ENCODE results near the gene EGFR.

Gene EGFR

GRCh38 chr7:55237156-55237893 is 218.5 kb downstream of the EGFR start:
- in situ Hi-C loops (cut with HindIII; ENCODE audit: low sequenced_read_pairs): no loop called here

GRCh38 chr7:55239406-55239805 is 220.6 kb downstream of the EGFR start:
- in situ Hi-C loops (cut with HindIII; ENCODE audit: low sequenced_read_pairs): no loop called here

GRCh38 chr7:55240418-55241142 is 221.8 kb downstream of the EGFR start:
- in situ Hi-C loops (cut with HindIII; ENCODE audit: low sequenced_read_pairs): no loop called here

GRCh38 chr7:55241958-55242357 is 223.1 kb downstream of the EGFR start:
- in situ Hi-C loops (cut with HindIII; ENCODE audit: low sequenced_read_pairs): no loop called here

GRCh38 chr7:55242613-55243012 is 223.8 kb downstream of the EGFR start:
- in situ Hi-C loops (cut with HindIII; ENCODE audit: low sequenced_read_pairs): no loop called here

- in situ Hi-C loops (cut with HindIII; ENCODE audit: low sequenced_read_pairs): no loop called here
Observed at GRCh38 chr7:55244006-55244745, 225.4 kb downstream of the EGFR start.

- in situ Hi-C loops (cut with HindIII; ENCODE audit: low sequenced_read_pairs): no loop called here
Observed at GRCh38 chr7:55245271-55245723, 226.5 kb downstream of the EGFR start.

- in situ Hi-C loops (cut with HindIII; ENCODE audit: low sequenced_read_pairs): no loop called here
Observed at GRCh38 chr7:55246171-55246570, 227.4 kb downstream of the EGFR start.

GRCh38 chr7:55247428-55247827 is 228.6 kb downstream of the EGFR start:
- in situ Hi-C loops (cut with HindIII; ENCODE audit: low sequenced_read_pairs): no loop called here

- in situ Hi-C loops (cut with HindIII; ENCODE audit: low sequenced_read_pairs): no loop called here
Observed at GRCh38 chr7:55248526-55248925, 229.7 kb downstream of the EGFR start.

- in situ Hi-C loops (cut with HindIII; ENCODE audit: low sequenced_read_pairs): no loop called here
Observed at GRCh38 chr7:55249332-55249731, 230.5 kb downstream of the EGFR start.

GRCh38 chr7:55250313-55250712 is 231.5 kb downstream of the EGFR start:
- in situ Hi-C loops (cut with HindIII; ENCODE audit: low sequenced_read_pairs): loop anchor here (10.0 to 25.0 kb wide), 2 partner anchors 162 to 476 kb away; no protein-coding TSS in a partner anchor

GRCh38 chr7:55251313-55251712 is 232.5 kb downstream of the EGFR start:
- in situ Hi-C loops (cut with HindIII; ENCODE audit: low sequenced_read_pairs): loop anchor here (10.0 to 25.0 kb wide), 2 partner anchors 161 to 477 kb away; no protein-coding TSS in a partner anchor

GRCh38 chr7:55251911-55252310 is 233.1 kb downstream of the EGFR start:
- in situ Hi-C loops (cut with HindIII; ENCODE audit: low sequenced_read_pairs): loop anchor here (10.0 to 25.0 kb wide), 2 partner anchors 160 to 477 kb away; no protein-coding TSS in a partner anchor

- in situ Hi-C loops (cut with HindIII; ENCODE audit: low sequenced_read_pairs): loop anchor here (10.0 to 25.0 kb wide), 2 partner anchors 160 to 478 kb away; no protein-coding TSS in a partner anchor
Observed at GRCh38 chr7:55252386-55252785, 233.6 kb downstream of the EGFR start.

- in situ Hi-C loops (cut with HindIII; ENCODE audit: low sequenced_read_pairs): loop anchor here (10.0 to 25.0 kb wide), 2 partner anchors 159 to 478 kb away; no protein-coding TSS in a partner anchor
Observed at GRCh38 chr7:55253188-55253587, 234.4 kb downstream of the EGFR start.

GRCh38 chr7:55254242-55254595 is 235.4 kb downstream of the EGFR start:
- in situ Hi-C loops (cut with HindIII; ENCODE audit: low sequenced_read_pairs): loop anchor here (10.0 to 25.0 kb wide), 2 partner anchors 158 to 479 kb away; no protein-coding TSS in a partner anchor

- in situ Hi-C loops (cut with HindIII; ENCODE audit: low sequenced_read_pairs): loop anchor here (10.0 to 25.0 kb wide), 2 partner anchors 157 to 480 kb away; no protein-coding TSS in a partner anchor
Observed at GRCh38 chr7:55254596-55255495, 236.0 kb downstream of the EGFR start.

GRCh38 chr7:55255496-55256445 is 237.0 kb downstream of the EGFR start:
- in situ Hi-C loops (cut with HindIII; ENCODE audit: low sequenced_read_pairs): loop anchor here (10.0 to 25.0 kb wide), 2 partner anchors 157 to 481 kb away; no protein-coding TSS in a partner anchor
